GM21619 (cell line): ENCODE data around the gene COL11A1.

Experiments
- ATAC-seq: cut with Tn5 transposase; IDR thresholded peaks from one replicate; pipeline ENCODE4 v1.9.1; 2021; ENCODE audit not compliant: unreplicated experiment

COL11A1 gene

GRCh38 chr1:102919659-102920058 lies 188.7 kb downstream of the COL11A1 start:
- ATAC-seq = no peak

- ATAC-seq = no peak
These were observed 206.3 kb downstream of the COL11A1 start for GRCh38 chr1:102901996-102902395.

DNA sequence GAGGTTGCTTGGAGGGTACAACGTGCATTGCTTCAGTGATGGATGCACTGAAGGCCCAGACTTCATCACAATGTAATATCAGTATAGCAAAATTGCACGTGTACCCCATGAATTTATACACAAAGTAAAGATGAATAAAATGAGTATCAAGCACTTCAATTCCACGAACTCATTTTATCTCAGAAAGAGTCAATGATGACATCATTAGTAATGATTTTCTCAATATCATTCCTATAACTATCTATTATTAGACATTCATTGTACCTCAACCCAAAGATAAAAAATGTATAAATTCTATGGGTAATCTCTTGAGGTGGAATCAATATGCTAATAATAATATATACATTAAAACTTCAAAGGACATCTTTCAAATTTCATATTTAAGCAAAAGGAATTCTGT lies 208.4 kb downstream of the COL11A1 start:
- ATAC-seq = no peak

DNA sequence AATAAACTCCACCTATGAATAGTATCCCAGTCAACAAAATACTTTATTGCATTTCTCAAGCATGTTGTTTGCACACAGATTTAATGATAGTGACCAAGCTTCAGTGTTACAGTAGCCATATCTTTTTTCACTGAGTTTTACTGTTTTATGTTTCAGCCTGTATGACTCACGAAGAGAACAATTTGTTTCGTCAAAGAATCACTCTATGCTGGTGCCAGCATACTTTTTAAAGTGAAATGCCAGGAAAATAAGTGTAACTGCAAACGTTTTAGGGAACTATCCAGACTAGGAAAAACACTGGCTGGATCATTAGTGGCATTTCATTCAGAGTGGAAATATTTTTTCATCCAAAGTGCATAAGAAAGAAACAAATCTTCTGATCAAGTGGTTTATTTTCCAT lies 210.8 kb downstream of the COL11A1 start:
- no peak for ATAC-seq

GRCh38 chr1:102896771-102897170 lies 211.6 kb downstream of the COL11A1 start:
- no peak for ATAC-seq

GRCh38 chr1:102896286-102896685 lies 212.0 kb downstream of the COL11A1 start:
- ATAC-seq = no peak

DNA sequence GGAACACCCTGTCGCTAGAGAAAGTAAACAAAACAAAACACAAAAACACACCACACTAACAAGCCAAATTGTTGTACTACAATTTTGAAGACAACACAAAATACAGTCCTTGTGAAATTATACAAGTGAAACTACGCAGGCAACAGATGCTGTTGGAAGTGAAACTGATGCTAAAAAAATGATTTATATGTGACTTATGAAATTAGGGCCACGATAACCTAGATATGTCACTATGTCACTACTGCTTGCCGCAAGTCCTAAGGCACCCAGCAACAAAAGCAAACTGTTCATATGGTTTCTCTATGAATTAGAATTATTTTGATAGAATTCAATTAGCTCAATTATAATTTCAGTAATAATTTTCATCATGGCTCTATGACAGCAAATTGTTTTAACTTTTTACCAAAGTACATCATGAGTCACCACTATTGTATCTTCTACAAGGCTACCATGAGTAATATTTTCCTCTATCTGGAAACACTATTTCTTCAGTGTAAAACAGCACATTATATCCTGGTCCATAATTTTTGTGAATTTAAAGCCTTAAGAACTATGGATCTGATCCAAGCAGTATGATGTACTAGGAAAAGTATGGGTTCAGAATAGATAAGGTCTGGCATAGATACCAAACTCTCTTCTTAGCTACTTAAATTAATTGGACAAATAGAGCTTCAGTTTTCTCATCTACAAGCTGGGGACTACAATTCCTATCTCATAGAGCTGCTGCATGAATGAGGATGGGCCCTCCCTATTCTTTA lies 216.3 kb downstream of the COL11A1 start:
- ATAC-seq = no peak

- no peak for ATAC-seq
These were observed 221.7 kb downstream of the COL11A1 start for GRCh38 chr1:102886638-102887037.

DNA sequence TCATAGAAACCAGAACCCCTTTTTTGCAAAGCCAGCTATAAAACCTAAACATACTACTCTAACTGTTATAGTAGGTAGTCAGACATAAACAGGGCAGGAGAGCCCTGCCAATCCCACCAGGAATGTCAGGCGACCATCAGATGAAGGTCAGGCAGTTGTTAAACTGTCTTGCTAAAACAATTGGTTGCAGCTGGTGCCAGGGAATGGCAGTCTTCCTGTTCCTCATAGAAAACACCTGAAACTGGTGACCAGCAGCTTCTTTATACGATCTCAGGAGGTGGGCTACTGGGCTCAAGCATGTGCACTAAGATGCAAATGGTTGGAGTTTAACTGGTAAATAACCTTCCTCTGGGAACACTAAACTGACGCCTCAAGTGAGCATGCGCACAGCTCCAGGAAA lies 224.1 kb downstream of the COL11A1 start:
- no peak for ATAC-seq

DNA sequence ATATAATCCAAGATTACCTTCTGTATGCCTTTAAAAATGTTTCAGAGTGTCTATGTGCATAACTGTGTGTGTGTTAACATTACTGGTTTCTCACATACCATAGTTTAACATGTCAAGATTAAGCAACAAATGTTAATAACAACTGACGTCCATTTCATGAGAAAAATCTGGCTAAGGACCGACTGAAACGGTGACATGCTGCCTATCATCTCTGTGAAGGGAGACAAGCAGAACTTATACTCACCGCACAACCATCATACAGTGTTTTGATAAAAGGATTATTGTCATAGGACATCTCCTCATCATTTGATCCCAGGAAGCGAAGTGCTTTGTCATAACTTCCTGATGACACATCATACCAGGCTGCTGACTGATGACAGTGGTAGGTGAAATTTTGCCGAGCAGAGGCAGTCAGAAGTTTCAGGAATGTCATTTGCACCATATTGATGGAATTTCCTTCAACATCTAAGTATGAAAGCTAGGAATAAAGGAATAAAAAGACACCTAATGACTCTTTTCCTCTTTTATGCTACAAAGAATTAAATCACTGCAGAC lies 228.8 kb downstream of the COL11A1 start:
- no peak for ATAC-seq

DNA sequence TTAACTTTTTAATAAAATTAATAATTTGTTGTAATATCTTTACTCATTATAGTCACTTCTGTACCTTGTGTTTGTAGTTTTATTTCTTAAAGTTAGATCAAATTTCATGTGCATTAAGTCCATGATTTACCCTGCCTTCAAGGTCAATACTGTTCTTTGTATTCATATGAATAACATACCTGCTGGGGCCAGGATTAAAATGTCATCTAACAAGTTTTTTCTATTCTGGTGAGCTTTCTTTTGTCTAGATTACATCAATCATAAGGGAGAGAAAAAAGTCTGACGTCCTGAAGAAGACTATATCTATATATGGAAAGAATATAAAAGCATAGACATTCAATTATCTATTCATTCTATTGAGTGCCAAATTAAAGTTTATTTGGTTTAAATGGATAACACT lies 232.6 kb downstream of the COL11A1 start:
- ATAC-seq = no peak

DNA sequence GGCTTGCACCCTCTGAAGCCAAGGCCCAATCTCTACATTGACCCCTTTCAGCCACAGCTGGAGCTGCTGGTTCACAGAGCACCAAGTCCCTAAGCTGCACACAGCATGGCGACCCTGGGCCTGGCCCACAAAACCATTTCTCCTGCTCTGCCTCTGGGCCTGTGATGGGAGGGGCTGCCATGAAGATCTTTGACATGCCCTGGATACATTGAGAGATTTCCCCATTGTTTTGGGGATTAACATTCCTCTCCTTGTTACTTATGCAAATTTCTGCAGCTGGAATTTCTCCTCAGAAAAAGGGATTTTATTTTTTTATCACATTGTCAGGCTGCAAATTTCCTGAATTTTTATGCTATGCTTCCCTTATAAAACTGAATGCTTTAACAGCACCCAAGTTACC lies 235.8 kb downstream of the COL11A1 start:
- ATAC-seq = no peak

GRCh38 chr1:102872097-102872496 lies 236.2 kb downstream of the COL11A1 start:
- ATAC-seq = no peak

DNA sequence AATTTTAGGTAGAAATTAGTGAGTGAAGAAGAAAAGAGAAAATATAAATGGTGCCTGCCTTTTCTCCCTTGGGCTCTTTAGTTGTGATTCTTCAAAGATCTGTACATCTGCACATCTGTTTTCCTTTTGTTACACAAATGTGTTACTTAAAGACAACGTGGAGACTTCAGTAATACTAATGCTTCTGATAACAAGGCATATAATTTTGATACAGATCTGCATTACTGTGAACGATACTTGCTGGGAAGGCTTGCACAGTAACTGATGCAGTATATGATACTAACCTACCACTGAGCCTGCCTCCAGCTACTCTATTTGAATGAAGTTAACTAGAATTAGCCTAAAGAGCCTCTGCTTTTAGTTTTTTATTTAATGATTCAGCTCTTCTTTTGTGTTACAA lies 244.6 kb downstream of the COL11A1 start:
- no peak for ATAC-seq

DNA sequence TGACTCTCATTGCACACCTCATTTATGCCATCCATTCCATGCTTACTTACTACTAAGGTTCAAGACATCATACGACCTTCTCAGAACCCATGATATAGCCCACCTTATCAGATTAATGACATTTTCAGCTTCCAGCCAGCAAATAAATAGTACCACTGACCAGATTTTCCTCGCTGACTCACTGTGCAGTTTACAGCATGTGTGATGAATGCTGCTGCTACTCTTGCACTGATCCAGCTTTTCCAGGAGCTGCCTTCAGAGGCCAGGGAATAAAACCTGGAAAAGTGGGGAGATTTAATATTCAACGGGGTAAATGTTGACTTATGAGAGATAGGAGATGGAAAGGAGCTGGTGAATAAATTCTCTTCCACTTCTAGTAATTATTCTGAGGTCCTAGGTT lies 247.1 kb downstream of the COL11A1 start:
- ATAC-seq = no peak

GRCh38 chr1:102858695-102859094 lies 249.6 kb downstream of the COL11A1 start:
- no peak for ATAC-seq

DNA sequence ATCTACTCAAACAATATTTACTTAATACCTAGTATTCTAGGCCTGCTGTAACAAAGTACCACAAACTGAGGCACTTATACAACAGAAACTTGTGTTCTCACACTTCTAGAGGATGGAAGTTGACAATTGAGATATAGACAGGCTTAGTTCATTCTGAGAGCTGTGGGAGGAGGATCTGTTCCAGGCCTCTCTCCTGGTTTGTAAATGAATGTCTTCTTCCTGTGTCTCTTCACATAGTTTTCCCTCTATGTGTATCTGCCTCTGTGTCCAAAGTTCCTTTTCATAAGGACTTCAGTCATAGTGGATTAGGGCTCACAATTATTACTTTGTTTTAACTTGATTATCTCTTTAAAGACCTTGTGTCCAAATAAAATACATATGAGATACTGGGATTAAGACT lies 251.1 kb downstream of the COL11A1 start:
- ATAC-seq = no peak

GRCh38 chr1:102853701-102854187 lies 254.6 kb downstream of the COL11A1 start:
- no peak for ATAC-seq

DNA sequence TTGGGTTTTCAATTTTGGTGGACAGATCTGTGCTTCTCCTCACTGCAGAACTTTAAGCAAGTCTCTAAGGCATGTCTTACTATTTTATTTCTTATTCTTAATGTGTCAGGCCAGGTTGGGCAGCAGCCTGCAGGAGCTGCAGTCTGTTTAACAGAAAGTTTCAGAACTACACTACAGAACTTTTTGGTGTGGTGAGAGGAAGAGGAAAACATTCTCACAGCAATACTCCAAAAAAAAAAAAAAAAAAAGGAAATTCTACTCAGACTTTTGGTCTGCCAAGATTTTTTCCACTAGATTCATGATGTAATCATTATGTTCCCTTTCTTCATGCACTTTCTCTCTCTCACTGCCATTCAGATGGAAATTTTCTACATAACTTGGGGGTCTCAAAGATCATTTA lies 255.2 kb downstream of the COL11A1 start:
- no peak for ATAC-seq

DNA sequence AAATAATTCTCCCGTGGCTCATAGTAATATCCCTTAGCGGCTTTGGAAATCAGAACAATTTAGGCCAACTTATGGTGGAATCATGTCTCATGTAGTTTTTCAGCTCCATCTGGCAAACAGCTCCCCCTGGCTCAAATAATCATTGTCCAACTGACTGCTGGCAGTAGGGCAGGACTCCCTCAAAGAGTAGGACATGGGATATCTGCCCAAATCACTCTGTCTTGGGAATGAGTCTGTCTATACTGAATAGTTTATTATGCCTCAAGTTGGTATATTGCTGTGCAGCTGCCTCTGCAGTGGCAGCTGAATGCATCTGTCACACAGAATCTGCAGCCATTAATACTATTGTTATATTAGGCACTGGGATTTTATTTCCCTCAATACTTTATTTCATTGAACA lies 255.7 kb downstream of the COL11A1 start:
- ATAC-seq = no peak

DNA sequence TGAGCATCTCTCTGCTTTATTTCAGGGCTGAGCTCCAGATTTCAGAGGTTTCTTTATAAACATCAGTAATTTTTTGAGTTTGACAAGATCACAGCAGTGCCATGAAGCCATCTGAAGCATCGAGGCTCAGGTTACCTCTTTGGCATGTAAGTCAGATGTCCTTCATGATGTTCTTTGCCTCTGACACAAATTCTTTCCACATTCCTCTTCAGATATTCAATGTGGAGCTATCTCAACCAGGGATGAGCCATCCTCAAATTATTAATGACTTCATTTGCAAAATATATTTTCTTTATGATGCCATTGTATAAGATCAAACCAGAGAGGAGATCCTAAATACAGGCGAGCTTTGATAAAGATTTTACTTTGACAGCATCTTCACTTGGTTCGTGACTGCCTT lies 256.7 kb downstream of the COL11A1 start:
- no peak for ATAC-seq

- ATAC-seq = no peak
These were observed 265.7 kb downstream of the COL11A1 start for GRCh38 chr1:102842606-102843005.

DNA sequence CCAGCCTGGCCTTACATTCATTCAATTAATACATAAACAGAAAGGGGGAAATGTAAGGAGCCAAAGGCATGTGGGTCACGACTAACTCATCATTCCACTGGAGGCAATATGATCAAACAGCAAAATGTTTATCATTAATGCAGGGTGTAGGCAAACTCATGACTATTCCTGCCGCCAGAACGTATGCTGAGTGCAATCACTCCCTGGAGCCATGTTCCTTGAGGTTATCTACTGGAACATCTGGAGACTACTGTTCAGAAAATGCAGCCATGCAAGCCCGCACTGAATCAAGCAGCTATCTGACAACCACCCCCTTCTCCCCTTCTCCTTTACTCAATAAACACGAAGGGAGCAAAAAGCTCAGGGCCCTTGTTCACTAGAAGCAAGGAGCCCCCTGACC lies 267.6 kb downstream of the COL11A1 start:
- no peak for ATAC-seq
